Uterus (tissue), 4 donors: ENCODE data around the gene TRIM8. TPM values are rescaled to one million over a fixed set of nuclear protein-coding genes. Genes with fewer than 3 reads are reported as not detected.
A peak's percentile ranks its signal among the peaks of the same experiment; 100 is the strongest.

Experiments
- DNase-seq, 2 donors: peaks; one replicate each; pipeline ENCODE4 v3.0.0-alpha.2; 2019 to 2020
- H3K27ac ChIP-seq, 2 donors: fragments of 200-600 bp; sonication (generic); 1 replicate in 1 of 2; 2 replicates in 1 of 2; pipeline ENCODE4 v1.5.1; 2016 to 2018
- H3K27me3 ChIP-seq, 2 donors: fragments of 200-600 bp; sonication (generic); one replicate each; pipeline ENCODE4 v1.5.1; 2018 to 2019; ENCODE audit warnings: control low read depth in 1 of 2
- H3K36me3 ChIP-seq, 2 donors: fragments of 200-600 bp; sonication (generic); one replicate each; pipeline ENCODE4 v1.5.1; 2019; ENCODE audit warnings: control low read depth in 1 of 2
- H3K4me1 ChIP-seq, 2 donors: fragments of 200-600 bp; sonication (generic); one replicate each; pipeline ENCODE4 v1.5.1; 2018 to 2019; ENCODE audit warnings: control low read depth in 1 of 2
- H3K4me3 ChIP-seq, 2 donors: fragments of 200-600 bp; sonication (generic); 1 replicate in 1 of 2; 2 replicates in 1 of 2; pipeline ENCODE4 v1.5.1; 2018 to 2019; ENCODE audit warnings: mild to moderate bottlenecking in 1 of 2
- H3K9me3 ChIP-seq, 2 donors: fragments of 200-600 bp; sonication (generic); one replicate each; pipeline ENCODE4 v1.5.1; 2019; ENCODE audit warnings: control low read depth in 1 of 2
- POLR2A ChIP-seq, 2 donors: fragments of 450-650 bp; IDR thresholded peaks; one replicate each; pipeline ENCODE4 v1.6.1; 2016; ENCODE audit warnings: antibody characterized with exemption in 2 of 2, mild to moderate bottlenecking in 1 of 2, moderate library complexity in 1 of 2
- intact Hi-C: fragments of 100-400 bp; cut with DNase I; formaldehyde crosslinking; loops from one replicate; pipeline ENCODE4 v1.15.1; 2023; ENCODE audit warnings: low total_unique reads
- total RNA-seq, 4 donors: library from RNA; depleted of rRNA in 3 of 4; stranded (reverse); fragments of >200 nt in 3 of 4; gene quantifications; one replicate each; pipeline versions ENCODE4 v1.1.0 to v1.2.4, GENCODE V29; 2014 to 2023
- TF ChIP-seq, protein P1 (sequence below), 4 experiments: fragments of 200-600 bp in 2 of 4; fragments of 450-650 bp in 2 of 4; sonication (generic) in 2 of 4; IDR thresholded peaks; one replicate each; pipeline ENCODE4 v1.5.1; 2016 to 2019; ENCODE audit warnings: antibody characterized with exemption in 4 of 4, mild to moderate bottlenecking in 2 of 4, moderate library complexity in 1 of 4
- donor health status: DM: yes; HTN: yes; CAD: no.

Gene TRIM8
- total RNA-seq, 4 donors from 2014 or later: 71.2 to 119 (median 102) TPM

GRCh38 chr10:102670871-102671434 is 26.7 kb downstream of the TRIM8 start:
- no peak overlapping the region for H3K27ac ChIP-seq
- no peak for DNase-seq
- no peaks in the 10 kb centered on the region for H3K27me3 ChIP-seq
- intact Hi-C loops: no loop called here
- H3K4me3 ChIP-seq: no peak overlapping the region
- peaks cover 12 to 18% of the 10 kb centered on the region in 2 donors for H3K4me1 ChIP-seq
- no peak for TF ChIP-seq POLR2A (IDR thresholded peaks at IDR 0.05)
- TF ChIP-seq, protein P1, sequence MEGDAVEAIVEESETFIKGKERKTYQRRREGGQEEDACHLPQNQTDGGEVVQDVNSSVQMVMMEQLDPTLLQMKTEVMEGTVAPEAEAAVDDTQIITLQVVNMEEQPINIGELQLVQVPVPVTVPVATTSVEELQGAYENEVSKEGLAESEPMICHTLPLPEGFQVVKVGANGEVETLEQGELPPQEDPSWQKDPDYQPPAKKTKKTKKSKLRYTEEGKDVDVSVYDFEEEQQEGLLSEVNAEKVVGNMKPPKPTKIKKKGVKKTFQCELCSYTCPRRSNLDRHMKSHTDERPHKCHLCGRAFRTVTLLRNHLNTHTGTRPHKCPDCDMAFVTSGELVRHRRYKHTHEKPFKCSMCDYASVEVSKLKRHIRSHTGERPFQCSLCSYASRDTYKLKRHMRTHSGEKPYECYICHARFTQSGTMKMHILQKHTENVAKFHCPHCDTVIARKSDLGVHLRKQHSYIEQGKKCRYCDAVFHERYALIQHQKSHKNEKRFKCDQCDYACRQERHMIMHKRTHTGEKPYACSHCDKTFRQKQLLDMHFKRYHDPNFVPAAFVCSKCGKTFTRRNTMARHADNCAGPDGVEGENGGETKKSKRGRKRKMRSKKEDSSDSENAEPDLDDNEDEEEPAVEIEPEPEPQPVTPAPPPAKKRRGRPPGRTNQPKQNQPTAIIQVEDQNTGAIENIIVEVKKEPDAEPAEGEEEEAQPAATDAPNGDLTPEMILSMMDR (IDR thresholded peaks at IDR 0.05): no peak
- no peaks in the 10 kb centered on the region for H3K9me3 ChIP-seq
- no peaks in the 10 kb centered on the region for H3K36me3 ChIP-seq

- no peaks in the 10 kb centered on the region for H3K27me3 ChIP-seq
- H3K4me3 ChIP-seq: peak overlapping the region in 1 of 2 donors; percentile 16
- peaks cover 15 to 26% of the 10 kb centered on the region in 2 donors for H3K4me1 ChIP-seq
- no peaks in the 10 kb centered on the region for H3K9me3 ChIP-seq
- TF ChIP-seq, protein P1 (IDR thresholded peaks at IDR 0.05): no peak
- TF ChIP-seq POLR2A (IDR thresholded peaks at IDR 0.05): no peak
- intact Hi-C loops: no loop called here
- H3K27ac ChIP-seq: peak overlapping the region; percentile 67 to 87
- no peaks in the 10 kb centered on the region for H3K36me3 ChIP-seq
- no peak for DNase-seq
These were observed 29.0 kb downstream of the TRIM8 start for GRCh38 chr10:102673236-102673818.

GRCh38 chr10:102673819-102674511 is 29.7 kb downstream of the TRIM8 start:
- no peak for TF ChIP-seq POLR2A (IDR thresholded peaks at IDR 0.05)
- TF ChIP-seq, protein P1 (IDR thresholded peaks at IDR 0.05): no peak
- peak; percentile 55 to 58 for DNase-seq
- H3K4me1 ChIP-seq: peaks cover 15 to 26% of the 10 kb centered on the region in 2 donors

GRCh38 chr10:102674566-102674965 is 30.3 kb downstream of the TRIM8 start:
- intact Hi-C loops: no loop called here
- no peak for DNase-seq
- Histone ChIP-seq H3K27ac (peak overlapping the region; percentile 67 to 87), H3K9me3 (no peaks in the 10 kb centered on the region), H3K4me3 (peak overlapping the region; percentile 13 to 16), H3K4me1 (peaks cover 15 to 26% of the 10 kb centered on the region in 2 donors), H3K36me3 (no peaks in the 10 kb centered on the region), H3K27me3 (no peaks in the 10 kb centered on the region)
- TF ChIP-seq, protein P1 (IDR thresholded peaks at IDR 0.05): no peak
- TF ChIP-seq POLR2A (IDR thresholded peaks at IDR 0.05): no peak

More at GRCh38 chr10:102673819-102674511, 29.7 kb downstream of the TRIM8 start:
- intact Hi-C loops: no loop called here
- no peaks in the 10 kb centered on the region for H3K27me3 ChIP-seq
- H3K9me3 ChIP-seq: no peaks in the 10 kb centered on the region
- H3K36me3 ChIP-seq: no peaks in the 10 kb centered on the region
- H3K4me3 ChIP-seq: peak overlapping the region; percentile 13 to 16
- peak overlapping the region; percentile 67 to 87 for H3K27ac ChIP-seq
